Fibroblast of the conjunctiva (primary cell): ENCODE measurements around the gene ZSCAN16.

ENCODE experiments used
- DNase-seq: peaks from one replicate; pipeline ENCODE4 v3.0.0-alpha.2; 2010; ENCODE audit warnings: low read depth

Gene ZSCAN16

GRCh38 chr6:28134015-28134414 lies 9.6 kb downstream of the ZSCAN16 start:
- DNase-seq, result no peak

- no peak for DNase-seq
Measured at GRCh38 chr6:28134716-28135115, 10.3 kb downstream of the ZSCAN16 start.

GRCh38 chr6:28135393-28135792 lies 11.0 kb downstream of the ZSCAN16 start:
- DNase-seq, result no peak

- peak; percentile 91 for DNase-seq
Measured at GRCh38 chr6:28136585-28137504, 12.4 kb downstream of the ZSCAN16 start.

GRCh38 chr6:28137505-28137981 lies 13.1 kb downstream of the ZSCAN16 start:
- DNase-seq, result no peak

- no peak for DNase-seq
Measured at GRCh38 chr6:28139860-28140543, 15.6 kb downstream of the ZSCAN16 start.

GRCh38 chr6:28140616-28141015 lies 16.2 kb downstream of the ZSCAN16 start:
- DNase-seq, result no peak

GRCh38 chr6:28141500-28142329 lies 17.3 kb downstream of the ZSCAN16 start, which contains the start of gene ZKSCAN8:
Gene ZKSCAN8, plus strand, starts transcription at chr6:28141883. Its CDS starts 6,525 bp downstream, at chr6:28148408.
- peak; percentile 64 for DNase-seq

GRCh38 chr6:28142446-28142845 lies 18.0 kb downstream of the ZSCAN16 start:
- DNase-seq, result no peak

- no peak for DNase-seq
Measured at GRCh38 chr6:28145231-28145630, 20.8 kb downstream of the ZSCAN16 start.

GRCh38 chr6:28152531-28152930 lies 28.1 kb downstream of the ZSCAN16 start:
- DNase-seq, result no peak

- DNase-seq, result no peak
Measured at GRCh38 chr6:28153546-28153945, 29.1 kb downstream of the ZSCAN16 start.

- no peak for DNase-seq
Measured at GRCh38 chr6:28154357-28154756, 29.9 kb downstream of the ZSCAN16 start.

GRCh38 chr6:28158318-28158717 lies 33.9 kb downstream of the ZSCAN16 start:
- DNase-seq, result no peak

GRCh38 chr6:28159029-28159607 lies 34.7 kb downstream of the ZSCAN16 start:
- no peak for DNase-seq

- DNase-seq, result no peak
Measured at GRCh38 chr6:28160233-28160632, 35.8 kb downstream of the ZSCAN16 start.

GRCh38 chr6:28161410-28162079 lies 37.1 kb downstream of the ZSCAN16 start:
- DNase-seq, result peak; percentile 29

- DNase-seq, result no peak
Measured at GRCh38 chr6:28165563-28165962, 41.2 kb downstream of the ZSCAN16 start.

GRCh38 chr6:28167068-28167467 lies 42.7 kb downstream of the ZSCAN16 start:
- DNase-seq, result no peak

- DNase-seq, result no peak
Measured at GRCh38 chr6:28167926-28168325, 43.5 kb downstream of the ZSCAN16 start.

- no peak for DNase-seq
Measured at GRCh38 chr6:28171271-28171670, 46.9 kb downstream of the ZSCAN16 start.
